ENCODE data around the gene ALG2. TPM values are rescaled to one million over a fixed set of nuclear protein-coding genes. Genes with fewer than 3 reads are reported as not detected.

Gene ALG2
- polyA plus RNA-seq (2013, experiment 1 of 2) = 31.2 TPM
- polyA plus RNA-seq (2013, experiment 2 of 2) = 31.0 TPM

DNA sequence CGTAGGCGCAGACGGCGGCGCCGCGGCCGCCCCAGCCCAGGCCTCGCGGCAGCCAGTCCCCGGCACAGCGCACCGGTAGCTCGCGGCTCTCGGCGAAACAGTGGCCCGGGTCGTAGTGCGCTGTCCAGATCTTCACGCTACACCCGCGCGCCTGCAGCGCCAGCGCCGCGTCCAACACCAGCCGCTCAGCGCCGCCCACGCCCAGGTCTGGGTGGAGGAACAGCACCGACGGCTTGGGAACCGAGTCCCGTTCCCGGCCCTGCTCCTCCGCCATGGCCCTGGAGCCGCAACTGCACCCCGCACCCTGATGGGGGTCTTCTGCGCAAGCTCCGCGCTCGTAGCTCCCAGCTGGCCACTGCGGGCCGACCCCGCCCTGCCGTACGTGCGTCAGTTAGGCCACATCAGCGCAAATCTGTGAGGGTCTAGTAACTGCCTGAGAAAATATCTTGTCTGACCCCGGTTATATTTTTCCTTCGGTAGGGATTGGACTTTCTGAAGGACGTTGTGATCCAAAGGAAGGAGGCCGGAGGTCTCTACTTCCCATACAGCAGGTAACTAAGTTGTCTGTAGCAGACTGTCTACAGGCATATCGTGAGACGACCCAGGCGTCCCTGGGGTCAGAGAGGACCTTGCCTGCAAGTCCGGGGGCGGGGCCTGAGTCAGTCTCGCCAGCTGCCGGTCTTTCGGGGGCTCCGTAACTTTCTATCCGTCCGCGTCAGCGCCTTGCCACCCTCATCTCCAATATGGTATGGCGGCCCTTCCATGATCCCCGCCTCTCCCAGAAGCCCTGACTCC is at the start of gene ALG2, which contains the start of gene SEC61B:
ALG2 (minus strand) TSS at position 322 of the 795 bp plus-strand sequence; CDS start at position 274, 48 bp downstream.
SEC61B (plus strand) TSS at position 662 of the 795 bp plus-strand sequence; CDS start at position 744, 82 bp downstream.
- peak within 1 kb of the TSS; percentile 85 for H3K27ac ChIP-seq (ENCODE audit: low read depth, low read length)
- H3K4me1 ChIP-seq (ENCODE audit: control insufficient read depth, low read depth, low read length) = peaks cover 2% of the 10 kb centered on the region
- H3K4ac ChIP-seq (ENCODE audit: low read depth, low read length) = peak within 1 kb of the TSS; percentile 17
- H3K79me2 ChIP-seq (ENCODE audit: control insufficient read depth, insufficient read depth, low read length) = peaks cover 72% of the 10 kb centered on the region
- no peak within 1 kb of the TSS for H2BK15ac ChIP-seq (replicated peaks; ENCODE audit: low read depth)
- peak within 1 kb of the TSS; percentile 85 for H3K23ac ChIP-seq (ENCODE audit: low read length)
- no peaks in the 10 kb centered on the region for H3K36me3 ChIP-seq (ENCODE audit: control insufficient read depth, insufficient read depth, low read length)
- H3K27me3 ChIP-seq (ENCODE audit: insufficient read depth, low read length, poor library complexity) = no peaks in the 10 kb centered on the region
- peak within 1 kb of the TSS; percentile 98 for H3K56ac ChIP-seq (ENCODE audit: low read length)
- H2BK5ac ChIP-seq (ENCODE audit: low read length) = peak within 1 kb of the TSS; percentile 64
- no CpG with 5 or more reads among the region's 70 CpGs for WGBS (ENCODE audit: extremely low coverage, insufficient coverage, low lambda C conversion rate)
- no peak within 1 kb of the TSS for H4K5ac ChIP-seq (ENCODE audit: low read length)
- no peak within 1 kb of the TSS for H4K8ac ChIP-seq (ENCODE audit: low read depth, low read length)
- H3K79me1 ChIP-seq (ENCODE audit: low read length) = peaks cover 32% of the 10 kb centered on the region
- H2BK120ac ChIP-seq (ENCODE audit: low read depth, low read length) = no peak within 1 kb of the TSS
- H3K9ac ChIP-seq (ENCODE audit: low read length) = peak within 1 kb of the TSS; percentile 95
- no peak within 1 kb of the TSS for H3K18ac ChIP-seq (ENCODE audit: low read length)
- H2AK5ac ChIP-seq (ENCODE audit: low read length) = no peak within 1 kb of the TSS
- peak within 1 kb of the TSS; percentile 92 for H3K4me3 ChIP-seq (ENCODE audit: low read length)
- H3K4me2 ChIP-seq (ENCODE audit: low read length) = peak within 1 kb of the TSS; percentile 78
- DNase-seq = peak; percentile 96

- H4K5ac ChIP-seq (ENCODE audit: low read length) = no peak overlapping the region
- H3K27ac ChIP-seq (ENCODE audit: low read depth, low read length) = no peak overlapping the region
- H3K4me3 ChIP-seq (ENCODE audit: low read length) = no peak overlapping the region
- no peaks in the 10 kb centered on the region for H3K4me1 ChIP-seq (ENCODE audit: control insufficient read depth, low read depth, low read length)
- no peaks in the 10 kb centered on the region for H3K79me1 ChIP-seq (ENCODE audit: low read length)
- no peak overlapping the region for H3K9ac ChIP-seq (ENCODE audit: low read length)
- no peak overlapping the region for H2BK15ac ChIP-seq (replicated peaks; ENCODE audit: low read depth)
- no peak overlapping the region for H3K18ac ChIP-seq (ENCODE audit: low read length)
- no CpG with 5 or more reads among the region's 3 CpGs for WGBS (ENCODE audit: extremely low coverage, insufficient coverage, low lambda C conversion rate)
- no peaks in the 10 kb centered on the region for H3K36me3 ChIP-seq (ENCODE audit: control insufficient read depth, insufficient read depth, low read length)
- no peak overlapping the region for H3K56ac ChIP-seq (ENCODE audit: low read length)
- no peaks in the 10 kb centered on the region for H3K27me3 ChIP-seq (ENCODE audit: insufficient read depth, low read length, poor library complexity)
- no peak overlapping the region for H3K4ac ChIP-seq (ENCODE audit: low read depth, low read length)
- no peaks in the 10 kb centered on the region for H3K79me2 ChIP-seq (ENCODE audit: control insufficient read depth, insufficient read depth, low read length)
- no peak overlapping the region for H4K8ac ChIP-seq (ENCODE audit: low read depth, low read length)
- H2AK5ac ChIP-seq (ENCODE audit: low read length) = no peak overlapping the region
- no peak overlapping the region for H2BK120ac ChIP-seq (ENCODE audit: low read depth, low read length)
- H3K23ac ChIP-seq (ENCODE audit: low read length) = no peak overlapping the region
- no peak overlapping the region for H3K4me2 ChIP-seq (ENCODE audit: low read length)
- DNase-seq = no peak
- no peak overlapping the region for H2BK5ac ChIP-seq (ENCODE audit: low read length)
Measured at GRCh38 chr9:99270491-99270890, 48.7 kb upstream of the ALG2 start.

DNA sequence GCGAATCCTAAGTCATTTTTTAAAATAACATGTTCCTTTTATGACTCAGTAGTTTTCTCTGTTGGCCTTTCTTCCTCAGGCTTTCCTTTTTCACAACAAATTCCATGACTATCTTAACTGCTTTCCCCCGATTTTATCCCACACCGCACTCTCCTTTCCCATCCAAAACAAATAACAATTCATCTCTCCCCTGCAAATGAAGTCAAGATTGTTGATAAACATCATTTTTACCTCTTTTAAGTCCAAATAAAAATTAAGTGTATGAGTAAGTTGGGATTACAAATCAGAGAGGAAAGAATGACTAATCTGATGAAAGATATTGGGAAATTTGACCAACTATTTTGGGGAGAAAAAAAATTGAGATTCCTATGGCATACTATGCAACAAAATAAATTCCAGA is 47.7 kb upstream of the ALG2 start:
- no peak overlapping the region for H2BK15ac ChIP-seq (replicated peaks; ENCODE audit: low read depth)
- H3K36me3 ChIP-seq (ENCODE audit: control insufficient read depth, insufficient read depth, low read length) = no peaks in the 10 kb centered on the region
- H4K5ac ChIP-seq (ENCODE audit: low read length) = no peak overlapping the region
- H3K23ac ChIP-seq (ENCODE audit: low read length) = no peak overlapping the region
- WGBS (ENCODE audit: extremely low coverage, insufficient coverage, low lambda C conversion rate) = 100% methylated on average over 2 of the region's 3 CpGs
- DNase-seq = no peak
- no peak overlapping the region for H2BK5ac ChIP-seq (ENCODE audit: low read length)
- no peak overlapping the region for H2BK120ac ChIP-seq (ENCODE audit: low read depth, low read length)
- H3K27me3 ChIP-seq (ENCODE audit: insufficient read depth, low read length, poor library complexity) = no peaks in the 10 kb centered on the region
- no peak overlapping the region for H3K4ac ChIP-seq (ENCODE audit: low read depth, low read length)
- no peak overlapping the region for H3K9ac ChIP-seq (ENCODE audit: low read length)
- H3K79me1 ChIP-seq (ENCODE audit: low read length) = no peaks in the 10 kb centered on the region
- H3K4me3 ChIP-seq (ENCODE audit: low read length) = no peak overlapping the region
- H3K56ac ChIP-seq (ENCODE audit: low read length) = no peak overlapping the region
- no peak overlapping the region for H3K4me2 ChIP-seq (ENCODE audit: low read length)
- no peak overlapping the region for H3K18ac ChIP-seq (ENCODE audit: low read length)
- H4K8ac ChIP-seq (ENCODE audit: low read depth, low read length) = no peak overlapping the region
- no peak overlapping the region for H3K27ac ChIP-seq (ENCODE audit: low read depth, low read length)
- no peak overlapping the region for H2AK5ac ChIP-seq (ENCODE audit: low read length)
- no peaks in the 10 kb centered on the region for H3K79me2 ChIP-seq (ENCODE audit: control insufficient read depth, insufficient read depth, low read length)
- H3K4me1 ChIP-seq (ENCODE audit: control insufficient read depth, low read depth, low read length) = no peaks in the 10 kb centered on the region

- Histone ChIP-seq H3K9ac (ENCODE audit: low read length) (no peak overlapping the region), H2AK5ac (ENCODE audit: low read length) (no peak overlapping the region), H3K56ac (ENCODE audit: low read length) (peak overlapping the region; percentile 1), H3K4ac (ENCODE audit: low read depth, low read length) (no peak overlapping the region), H3K4me2 (ENCODE audit: low read length) (no peak overlapping the region), H4K8ac (ENCODE audit: low read depth, low read length) (no peak overlapping the region), H3K18ac (ENCODE audit: low read length) (no peak overlapping the region), H3K4me3 (ENCODE audit: low read length) (no peak overlapping the region), H3K27ac (ENCODE audit: low read depth, low read length) (no peak overlapping the region), H2BK15ac (replicated peaks; ENCODE audit: low read depth) (no peak overlapping the region), H4K5ac (ENCODE audit: low read length) (no peak overlapping the region), H2BK120ac (ENCODE audit: low read depth, low read length) (no peak overlapping the region), H3K23ac (ENCODE audit: low read length) (no peak overlapping the region), H2BK5ac (ENCODE audit: low read length) (no peak overlapping the region), H3K79me2 (ENCODE audit: control insufficient read depth, insufficient read depth, low read length) (no peaks in the 10 kb centered on the region), H3K79me1 (ENCODE audit: low read length) (no peaks in the 10 kb centered on the region), H3K27me3 (ENCODE audit: insufficient read depth, low read length, poor library complexity) (no peaks in the 10 kb centered on the region), H3K36me3 (ENCODE audit: control insufficient read depth, insufficient read depth, low read length) (no peaks in the 10 kb centered on the region), H3K4me1 (ENCODE audit: control insufficient read depth, low read depth, low read length) (no peaks in the 10 kb centered on the region)
- WGBS (ENCODE audit: extremely low coverage, insufficient coverage, low lambda C conversion rate) = no CpG with 5 or more reads among the region's 17 CpGs
- DNase-seq = peak; percentile 83
Measured at GRCh38 chr9:99266255-99267023, 44.7 kb upstream of the ALG2 start.

DNA sequence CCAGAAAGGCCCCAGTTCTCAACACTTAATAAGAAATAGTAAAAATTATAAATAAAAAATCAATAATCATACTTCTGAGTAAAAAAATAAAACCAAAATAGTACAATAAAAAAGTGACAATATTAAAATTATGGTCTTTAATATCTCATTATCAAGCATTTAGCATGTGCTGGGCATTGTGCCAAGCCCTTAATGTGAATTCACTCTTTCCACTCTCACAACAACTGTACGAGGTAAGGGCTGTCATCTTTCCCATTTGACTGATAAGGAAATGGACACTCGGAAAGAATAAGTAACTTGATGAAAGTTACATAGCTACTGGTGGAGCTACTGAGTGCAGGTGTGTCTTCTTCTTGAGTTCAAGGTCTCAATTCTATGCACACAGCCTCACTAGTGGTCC is 43.9 kb upstream of the ALG2 start:
- no peak overlapping the region for H3K4ac ChIP-seq (ENCODE audit: low read depth, low read length)
- H3K56ac ChIP-seq (ENCODE audit: low read length) = no peak overlapping the region
- H4K8ac ChIP-seq (ENCODE audit: low read depth, low read length) = no peak overlapping the region
- H2BK15ac ChIP-seq (replicated peaks; ENCODE audit: low read depth) = no peak overlapping the region
- H3K4me1 ChIP-seq (ENCODE audit: control insufficient read depth, low read depth, low read length) = no peaks in the 10 kb centered on the region
- no peak overlapping the region for H3K4me3 ChIP-seq (ENCODE audit: low read length)
- no peak overlapping the region for H3K23ac ChIP-seq (ENCODE audit: low read length)
- no peak overlapping the region for H2BK5ac ChIP-seq (ENCODE audit: low read length)
- no peak overlapping the region for H3K27ac ChIP-seq (ENCODE audit: low read depth, low read length)
- no CpG with 5 or more reads among the region's 2 CpGs for WGBS (ENCODE audit: extremely low coverage, insufficient coverage, low lambda C conversion rate)
- no peaks in the 10 kb centered on the region for H3K27me3 ChIP-seq (ENCODE audit: insufficient read depth, low read length, poor library complexity)
- H3K79me1 ChIP-seq (ENCODE audit: low read length) = no peaks in the 10 kb centered on the region
- no peak overlapping the region for H2AK5ac ChIP-seq (ENCODE audit: low read length)
- H3K79me2 ChIP-seq (ENCODE audit: control insufficient read depth, insufficient read depth, low read length) = no peaks in the 10 kb centered on the region
- no peak overlapping the region for H3K4me2 ChIP-seq (ENCODE audit: low read length)
- no peak overlapping the region for H4K5ac ChIP-seq (ENCODE audit: low read length)
- H3K36me3 ChIP-seq (ENCODE audit: control insufficient read depth, insufficient read depth, low read length) = no peaks in the 10 kb centered on the region
- DNase-seq = no peak
- H3K18ac ChIP-seq (ENCODE audit: low read length) = no peak overlapping the region
- H2BK120ac ChIP-seq (ENCODE audit: low read depth, low read length) = no peak overlapping the region
- no peak overlapping the region for H3K9ac ChIP-seq (ENCODE audit: low read length)

Measured in mesendoderm (in vitro differentiated cells).